Measurements from ENCODE around the gene PLAGL2. TPM values are rescaled to one million over a fixed set of nuclear protein-coding genes. Genes with fewer than 3 reads are reported as not detected.
"Not testable (repeated sequence)": the region's sequence is repeated elsewhere in the genome, so short reads cannot be mapped to it uniquely, and the experiment has no call there.

The PLAGL2 gene
- total RNA-seq, 1 experiment from 2014 or later: 21.4 TPM

- TF ChIP-seq PREB (CRISPR knock-in tag; IDR thresholded peaks at IDR 0.05; ENCODE audit: borderline replicate concordance): no peak
- TF ChIP-seq SP1 (CRISPR knock-in tag; conservative IDR thresholded peaks at IDR 0.05): no peak
- TF ChIP-seq, protein P1, sequence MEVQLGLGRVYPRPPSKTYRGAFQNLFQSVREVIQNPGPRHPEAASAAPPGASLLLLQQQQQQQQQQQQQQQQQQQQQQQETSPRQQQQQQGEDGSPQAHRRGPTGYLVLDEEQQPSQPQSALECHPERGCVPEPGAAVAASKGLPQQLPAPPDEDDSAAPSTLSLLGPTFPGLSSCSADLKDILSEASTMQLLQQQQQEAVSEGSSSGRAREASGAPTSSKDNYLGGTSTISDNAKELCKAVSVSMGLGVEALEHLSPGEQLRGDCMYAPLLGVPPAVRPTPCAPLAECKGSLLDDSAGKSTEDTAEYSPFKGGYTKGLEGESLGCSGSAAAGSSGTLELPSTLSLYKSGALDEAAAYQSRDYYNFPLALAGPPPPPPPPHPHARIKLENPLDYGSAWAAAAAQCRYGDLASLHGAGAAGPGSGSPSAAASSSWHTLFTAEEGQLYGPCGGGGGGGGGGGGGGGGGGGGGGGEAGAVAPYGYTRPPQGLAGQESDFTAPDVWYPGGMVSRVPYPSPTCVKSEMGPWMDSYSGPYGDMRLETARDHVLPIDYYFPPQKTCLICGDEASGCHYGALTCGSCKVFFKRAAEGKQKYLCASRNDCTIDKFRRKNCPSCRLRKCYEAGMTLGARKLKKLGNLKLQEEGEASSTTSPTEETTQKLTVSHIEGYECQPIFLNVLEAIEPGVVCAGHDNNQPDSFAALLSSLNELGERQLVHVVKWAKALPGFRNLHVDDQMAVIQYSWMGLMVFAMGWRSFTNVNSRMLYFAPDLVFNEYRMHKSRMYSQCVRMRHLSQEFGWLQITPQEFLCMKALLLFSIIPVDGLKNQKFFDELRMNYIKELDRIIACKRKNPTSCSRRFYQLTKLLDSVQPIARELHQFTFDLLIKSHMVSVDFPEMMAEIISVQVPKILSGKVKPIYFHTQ (CRISPR knock-in tag; IDR thresholded peaks at IDR 0.05): no peak
- TF ChIP-seq CTCF (IDR thresholded peaks at IDR 0.05): no peak
- no peak for TF ChIP-seq ESRRA (CRISPR knock-in tag; IDR thresholded peaks at IDR 0.05; ENCODE audit: borderline replicate concordance)
- no peak for TF ChIP-seq ZNF138 (CRISPR knock-in tag; conservative IDR thresholded peaks at IDR 0.05)
- no peak for TF ChIP-seq NFYB (CRISPR knock-in tag; conservative IDR thresholded peaks at IDR 0.05; ENCODE audit: low read depth)
- TF ChIP-seq, protein P2, sequence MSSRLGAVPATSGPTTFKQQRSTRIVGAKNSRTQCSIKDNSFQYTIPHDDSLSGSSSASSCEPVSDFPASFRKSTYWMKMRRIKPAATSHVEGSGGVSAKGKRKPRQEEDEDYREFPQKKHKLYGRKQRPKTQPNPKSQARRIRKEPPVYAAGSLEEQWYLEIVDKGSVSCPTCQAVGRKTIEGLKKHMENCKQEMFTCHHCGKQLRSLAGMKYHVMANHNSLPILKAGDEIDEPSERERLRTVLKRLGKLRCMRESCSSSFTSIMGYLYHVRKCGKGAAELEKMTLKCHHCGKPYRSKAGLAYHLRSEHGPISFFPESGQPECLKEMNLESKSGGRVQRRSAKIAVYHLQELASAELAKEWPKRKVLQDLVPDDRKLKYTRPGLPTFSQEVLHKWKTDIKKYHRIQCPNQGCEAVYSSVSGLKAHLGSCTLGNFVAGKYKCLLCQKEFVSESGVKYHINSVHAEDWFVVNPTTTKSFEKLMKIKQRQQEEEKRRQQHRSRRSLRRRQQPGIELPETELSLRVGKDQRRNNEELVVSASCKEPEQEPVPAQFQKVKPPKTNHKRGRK (CRISPR knock-in tag; IDR thresholded peaks at IDR 0.05; ENCODE audit: borderline replicate concordance): no peak
- TF ChIP-seq, protein P3, sequence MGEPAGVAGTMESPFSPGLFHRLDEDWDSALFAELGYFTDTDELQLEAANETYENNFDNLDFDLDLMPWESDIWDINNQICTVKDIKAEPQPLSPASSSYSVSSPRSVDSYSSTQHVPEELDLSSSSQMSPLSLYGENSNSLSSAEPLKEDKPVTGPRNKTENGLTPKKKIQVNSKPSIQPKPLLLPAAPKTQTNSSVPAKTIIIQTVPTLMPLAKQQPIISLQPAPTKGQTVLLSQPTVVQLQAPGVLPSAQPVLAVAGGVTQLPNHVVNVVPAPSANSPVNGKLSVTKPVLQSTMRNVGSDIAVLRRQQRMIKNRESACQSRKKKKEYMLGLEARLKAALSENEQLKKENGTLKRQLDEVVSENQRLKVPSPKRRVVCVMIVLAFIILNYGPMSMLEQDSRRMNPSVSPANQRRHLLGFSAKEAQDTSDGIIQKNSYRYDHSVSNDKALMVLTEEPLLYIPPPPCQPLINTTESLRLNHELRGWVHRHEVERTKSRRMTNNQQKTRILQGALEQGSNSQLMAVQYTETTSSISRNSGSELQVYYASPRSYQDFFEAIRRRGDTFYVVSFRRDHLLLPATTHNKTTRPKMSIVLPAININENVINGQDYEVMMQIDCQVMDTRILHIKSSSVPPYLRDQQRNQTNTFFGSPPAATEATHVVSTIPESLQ (CRISPR knock-in tag; IDR thresholded peaks at IDR 0.05): no peak
These were observed 40.5 kb upstream of the PLAGL2 start (continued) for GRCh38 chr20:32248043-32248442.

DNA sequence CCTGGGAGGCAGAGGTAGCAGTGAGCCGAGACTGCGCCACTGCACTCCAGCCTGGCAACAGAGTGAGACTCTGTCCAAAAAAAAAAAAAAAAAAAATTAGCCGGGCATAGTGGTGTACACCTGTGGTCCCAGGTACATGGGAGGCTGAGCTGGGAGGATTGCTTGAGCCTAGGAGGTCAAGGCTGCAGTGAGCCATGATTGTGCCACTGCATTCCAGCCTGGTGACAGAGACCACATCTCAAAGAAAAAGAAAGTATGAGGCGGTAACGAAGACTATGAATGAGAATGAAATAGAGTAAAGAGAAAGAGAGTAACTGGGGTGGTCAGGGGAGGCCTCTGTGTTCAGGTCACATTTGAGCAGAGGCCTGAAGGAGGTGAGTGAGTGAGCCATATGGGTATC lies 38.7 kb upstream of the PLAGL2 start:
- H3K36me3 Mint-ChIP-seq; DNase-seq (ENCODE audit: low spot score); H3K9me3 Mint-ChIP-seq; ATAC-seq; H3K4me3 Mint-ChIP-seq; CTCF ChIA-PET; H3K27me3 Mint-ChIP-seq (ENCODE audit: low read depth); H3K27ac Mint-ChIP-seq; POLR2A ChIA-PET; H3K4me1 Mint-ChIP-seq: not testable (repeated sequence)

- Mint-ChIP-seq H3K4me1 (peaks cover 6% of the 10 kb centered on the region), H3K4me3 (no peak overlapping the region), H3K36me3 (no peaks in the 10 kb centered on the region), H3K9me3 (no peaks in the 10 kb centered on the region), H3K27me3 (ENCODE audit: low read depth) (no peaks in the 10 kb centered on the region), H3K27ac (no peak overlapping the region)
- DNase-seq (ENCODE audit: low spot score) (no peak), ATAC-seq (no peak)
- POLR2A ChIA-PET: no interaction called here
- CTCF ChIA-PET: no interaction called here
- TF ChIP-seq, protein P4, sequence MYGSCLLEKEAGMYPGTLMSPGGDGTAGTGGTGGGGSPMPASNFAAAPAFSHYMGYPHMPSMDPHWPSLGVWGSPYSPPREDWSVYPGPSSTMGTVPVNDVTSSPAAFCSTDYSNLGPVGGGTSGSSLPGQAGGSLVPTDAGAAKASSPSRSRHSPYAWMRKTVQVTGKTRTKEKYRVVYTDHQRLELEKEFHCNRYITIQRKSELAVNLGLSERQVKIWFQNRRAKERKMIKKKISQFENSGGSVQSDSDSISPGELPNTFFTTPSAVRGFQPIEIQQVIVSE (CRISPR knock-in tag; IDR thresholded peaks at IDR 0.05; ENCODE audit: borderline replicate concordance): no peak
- no peak for TF ChIP-seq ETV6 (CRISPR knock-in tag; IDR thresholded peaks at IDR 0.05)
- no peak for TF ChIP-seq PRDM15 (CRISPR knock-in tag; IDR thresholded peaks at IDR 0.05)
- TF ChIP-seq JUN (CRISPR knock-in tag; IDR thresholded peaks at IDR 0.05): no peak
- TF ChIP-seq STAT6 (CRISPR knock-in tag; conservative IDR thresholded peaks at IDR 0.05; ENCODE audit: low read depth): no peak
- no peak for TF ChIP-seq ZNF232 (CRISPR knock-in tag; IDR thresholded peaks at IDR 0.05)
These were observed 37.4 kb upstream of the PLAGL2 start for GRCh38 chr20:32244959-32245358.
